HL-60 (cell line): ENCODE measurements around the gene LNPEP.

Experiments used
- POLR2AphosphoS5 ChIP-seq: IDR thresholded peaks from 2 replicates; pipeline ENCODE4 v1.6.1; 2012; ENCODE audit warnings: low read depth
- TF ChIP-seq, protein P1 (sequence below): IDR thresholded peaks from one replicate; pipeline ENCODE4 v1.5.1; 2011; ENCODE audit warnings: low read length, control low read depth, inconsistent platforms; ENCODE audit not compliant: insufficient read depth

- TF ChIP-seq, protein P1, sequence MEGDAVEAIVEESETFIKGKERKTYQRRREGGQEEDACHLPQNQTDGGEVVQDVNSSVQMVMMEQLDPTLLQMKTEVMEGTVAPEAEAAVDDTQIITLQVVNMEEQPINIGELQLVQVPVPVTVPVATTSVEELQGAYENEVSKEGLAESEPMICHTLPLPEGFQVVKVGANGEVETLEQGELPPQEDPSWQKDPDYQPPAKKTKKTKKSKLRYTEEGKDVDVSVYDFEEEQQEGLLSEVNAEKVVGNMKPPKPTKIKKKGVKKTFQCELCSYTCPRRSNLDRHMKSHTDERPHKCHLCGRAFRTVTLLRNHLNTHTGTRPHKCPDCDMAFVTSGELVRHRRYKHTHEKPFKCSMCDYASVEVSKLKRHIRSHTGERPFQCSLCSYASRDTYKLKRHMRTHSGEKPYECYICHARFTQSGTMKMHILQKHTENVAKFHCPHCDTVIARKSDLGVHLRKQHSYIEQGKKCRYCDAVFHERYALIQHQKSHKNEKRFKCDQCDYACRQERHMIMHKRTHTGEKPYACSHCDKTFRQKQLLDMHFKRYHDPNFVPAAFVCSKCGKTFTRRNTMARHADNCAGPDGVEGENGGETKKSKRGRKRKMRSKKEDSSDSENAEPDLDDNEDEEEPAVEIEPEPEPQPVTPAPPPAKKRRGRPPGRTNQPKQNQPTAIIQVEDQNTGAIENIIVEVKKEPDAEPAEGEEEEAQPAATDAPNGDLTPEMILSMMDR, result no peak
- no peak for TF ChIP-seq POLR2AphosphoS5
Observed at GRCh38 chr5:97004423-97005060, 68.7 kb downstream of the LNPEP start.
